Nephron (organoid): ENCODE measurements around the gene MERTK.
"Not testable (repeated sequence)": the region's sequence is repeated elsewhere in the genome, so short reads cannot be mapped to it uniquely, and the experiment has no call there.

ENCODE experiments used
- H3K27ac Mint-ChIP-seq, 3 experiments: 2 replicates each; pipeline ENCODE4 v1.8.0; 2020; ENCODE audit warnings: mixed read lengths in 3 of 3, mild to moderate bottlenecking in 2 of 3, moderate library complexity in 1 of 3
- H3K27me3 Mint-ChIP-seq: 2 replicates; pipeline ENCODE4 v1.8.0; 2021; ENCODE audit warnings: low read depth, mild to moderate bottlenecking, moderate library complexity, mixed read lengths
- H3K36me3 Mint-ChIP-seq: 2 replicates; pipeline ENCODE4 v1.8.0; 2020; ENCODE audit warnings: low read depth, mixed read lengths
- H3K4me1 Mint-ChIP-seq: 2 replicates; pipeline ENCODE4 v1.8.0; 2020; ENCODE audit warnings: mixed read lengths
- H3K4me3 Mint-ChIP-seq, 3 experiments: 2 replicates each; pipeline ENCODE4 v1.8.0; 2020; ENCODE audit warnings: mild to moderate bottlenecking in 3 of 3, mixed read lengths in 3 of 3, moderate library complexity in 2 of 3
- H3K9me3 Mint-ChIP-seq: 2 replicates; pipeline ENCODE4 v1.8.0; 2020; ENCODE audit warnings: mixed read lengths
- CTCF ChIP-seq, 3 experiments: fragments of 200-600 bp; sonication (generic); IDR thresholded peaks; one replicate each; pipeline ENCODE4 v1.5.0; 2021; ENCODE audit warnings: antibody characterized with exemption in 3 of 3; ENCODE audit not compliant: unreplicated experiment in 3 of 3

Gene MERTK

GRCh38 chr2:111897924-111898702 is at the start of gene MERTK:
MERTK (plus strand) TSS chr2:111898607; CDS start chr2:111898736, 129 bp downstream.
- H3K4me1 Mint-ChIP-seq, result peaks cover 30% of the 10 kb centered on the region
- no peaks in the 10 kb centered on the region for H3K9me3 Mint-ChIP-seq
- peak within 1 kb of the TSS; percentile 77 to 98 (median 96) for H3K27ac Mint-ChIP-seq
- H3K27me3 Mint-ChIP-seq, result peaks cover 13% of the 10 kb centered on the region
- peak; percentile 53 to 64 (median 57) for TF ChIP-seq CTCF (IDR thresholded peaks at IDR 0.05; ENCODE audit: unreplicated experiment in 3 of 3)
- H3K36me3 Mint-ChIP-seq, result no peaks in the 10 kb centered on the region
- H3K4me3 Mint-ChIP-seq, result peak within 1 kb of the TSS; percentile 92 to 95 (median 93)

GRCh38 chr2:111850646-111851045 is 47.8 kb upstream of the MERTK start:
- not testable (repeated sequence) for H3K4me3 Mint-ChIP-seq, H3K9me3 Mint-ChIP-seq, H3K27me3 Mint-ChIP-seq, H3K4me1 Mint-ChIP-seq, H3K27ac Mint-ChIP-seq
- H3K36me3 Mint-ChIP-seq, result peaks cover 35% of the 10 kb centered on the region
- peak; percentile 43 to 46 (median 46) for TF ChIP-seq CTCF (IDR thresholded peaks at IDR 0.05; ENCODE audit: unreplicated experiment in 3 of 3)

- peaks cover 39% of the 10 kb centered on the region for H3K36me3 Mint-ChIP-seq
- H3K4me1 Mint-ChIP-seq, H3K9me3 Mint-ChIP-seq, H3K27ac Mint-ChIP-seq, H3K4me3 Mint-ChIP-seq, H3K27me3 Mint-ChIP-seq: not testable (repeated sequence)
These were observed 45.9 kb upstream of the MERTK start for GRCh38 chr2:111852544-111852943.

GRCh38 chr2:111860005-111860404 is 38.4 kb upstream of the MERTK start:
- H3K4me1 Mint-ChIP-seq, H3K4me3 Mint-ChIP-seq, H3K27ac Mint-ChIP-seq, H3K27me3 Mint-ChIP-seq, H3K9me3 Mint-ChIP-seq: not testable (repeated sequence)
- peaks cover 37% of the 10 kb centered on the region for H3K36me3 Mint-ChIP-seq

GRCh38 chr2:111865124-111865523 is 33.3 kb upstream of the MERTK start:
- peaks cover 35% of the 10 kb centered on the region for H3K36me3 Mint-ChIP-seq
- not testable (repeated sequence) for H3K4me3 Mint-ChIP-seq, H3K27me3 Mint-ChIP-seq, H3K27ac Mint-ChIP-seq, H3K4me1 Mint-ChIP-seq, H3K9me3 Mint-ChIP-seq

- not testable (repeated sequence) for H3K4me1 Mint-ChIP-seq, H3K27me3 Mint-ChIP-seq, H3K9me3 Mint-ChIP-seq, H3K4me3 Mint-ChIP-seq, H3K27ac Mint-ChIP-seq
- peaks cover 38% of the 10 kb centered on the region for H3K36me3 Mint-ChIP-seq
These were observed 25.6 kb upstream of the MERTK start for GRCh38 chr2:111872806-111873205.

- no peaks in the 10 kb centered on the region for H3K4me1 Mint-ChIP-seq
- peaks cover 5% of the 10 kb centered on the region for H3K36me3 Mint-ChIP-seq
- no peaks in the 10 kb centered on the region for H3K27me3 Mint-ChIP-seq
- H3K9me3 Mint-ChIP-seq, result no peaks in the 10 kb centered on the region
- peak within 1 kb of the TSS; percentile 89 to 97 (median 95) for H3K27ac Mint-ChIP-seq
- TF ChIP-seq CTCF (IDR thresholded peaks at IDR 0.05; ENCODE audit: unreplicated experiment in 3 of 3), result no peak
- H3K4me3 Mint-ChIP-seq, result peak within 1 kb of the TSS; percentile 91 to 97 (median 94)
These were observed 14.5 kb upstream of the MERTK start, which contains the start of gene ANAPC1 for GRCh38 chr2:111883661-111884591. ANAPC1 (minus strand) TSS chr2:111884193; CDS start chr2:111880825, 3,368 bp downstream.
